Neural cell (in vitro differentiated cells): ENCODE data around the gene GPLD1.

ENCODE experiments used
- CTCF ChIP-seq: fragments of 450-650 bp; IDR thresholded peaks from 2 replicates; pipeline ENCODE4 v1.5.1; 2014; ENCODE audit warnings: antibody characterized with exemption, mild to moderate bottlenecking, moderate library complexity; ENCODE audit not compliant: poor library complexity, severe bottlenecking
- EP300 ChIP-seq: fragments of 450-650 bp; conservative IDR thresholded peaks from 2 replicates; pipeline ENCODE4 v1.6.1; 2014; ENCODE audit warnings: antibody characterized with exemption, mild to moderate bottlenecking, moderate library complexity; ENCODE audit not compliant: poor library complexity, severe bottlenecking
- EZH2 ChIP-seq: fragments of 200-600, 300-800 bp; shearing (Covaris generic), sonication (generic); IDR thresholded peaks from 2 replicates; pipeline ENCODE4 v1.6.1; 2014; ENCODE audit warnings: antibody characterized with exemption, low read length, borderline replicate concordance, mild to moderate bottlenecking; ENCODE audit not compliant: insufficient read depth, poor library complexity, severe bottlenecking
- MXI1 ChIP-seq: fragments of 450-650 bp; conservative IDR thresholded peaks from 2 replicates; pipeline ENCODE4 v1.6.1; 2014; ENCODE audit warnings: antibody characterized with exemption, mild to moderate bottlenecking; ENCODE audit not compliant: poor library complexity, severe bottlenecking
- POLR2AphosphoS5 ChIP-seq: IDR thresholded peaks from 2 replicates; pipeline ENCODE4 v1.6.1; 2012
- REST ChIP-seq: IDR thresholded peaks from 2 replicates; pipeline ENCODE4 v1.6.1; 2012; ENCODE audit warnings: borderline replicate concordance

- no peak for TF ChIP-seq CTCF
- no peak for TF ChIP-seq POLR2AphosphoS5
- TF ChIP-seq REST, result no peak
- TF ChIP-seq MXI1, result no peak
- no peak for TF ChIP-seq EP300
- no peak for TF ChIP-seq EZH2
Measured at GRCh38 chr6:24517659-24518543, 28.5 kb upstream of the GPLD1 start.
